Endothelial cell (in vitro differentiated cells): ENCODE data around the gene FBXW12. TPM values are rescaled to one million over a fixed set of nuclear protein-coding genes. Genes with fewer than 3 reads are reported as not detected.

Source experiments
- DNase-seq: peaks from one replicate; pipeline ENCODE4 v3.0.0; 2021; ENCODE audit warnings: low spot score
- H3K27ac Mint-ChIP-seq: one replicate; pipeline ENCODE4 v1.8.0; 2021; ENCODE audit warnings: mixed read lengths, inconsistent platforms; ENCODE audit not compliant: unreplicated experiment
- H3K27me3 Mint-ChIP-seq: one replicate; pipeline ENCODE4 v1.8.0; 2021; ENCODE audit warnings: mild to moderate bottlenecking, moderate library complexity, mixed read lengths, inconsistent platforms; ENCODE audit not compliant: unreplicated experiment
- H3K36me3 Mint-ChIP-seq: one replicate; pipeline ENCODE4 v1.8.0; 2021; ENCODE audit warnings: mild to moderate bottlenecking, low read depth, mixed read lengths, inconsistent platforms; ENCODE audit not compliant: unreplicated experiment
- H3K4me1 Mint-ChIP-seq: one replicate; pipeline ENCODE4 v1.8.0; 2021; ENCODE audit warnings: mild to moderate bottlenecking, mixed read lengths, inconsistent platforms; ENCODE audit not compliant: unreplicated experiment
- H3K4me3 Mint-ChIP-seq: one replicate; pipeline ENCODE4 v1.8.0; 2021; ENCODE audit warnings: mild to moderate bottlenecking, mixed read lengths, inconsistent platforms; ENCODE audit not compliant: unreplicated experiment
- H3K9me3 Mint-ChIP-seq: one replicate; pipeline ENCODE4 v1.8.0; 2021; ENCODE audit warnings: mixed read lengths, inconsistent platforms; ENCODE audit not compliant: unreplicated experiment
- CTCF ChIP-seq: fragments of 200-600 bp; sonication (generic); IDR thresholded peaks from one replicate; pipeline ENCODE4 v1.5.0; 2021; ENCODE audit warnings: antibody characterized with exemption; ENCODE audit not compliant: unreplicated experiment
- total RNA-seq: library from RNA; stranded (reverse); fragmentation: NEBNext Ultra II Directional; extraction: Animal tissue kit (Norgen Biotek cat#: 25700); gene quantifications from one replicate; pipeline ENCODE4 v1.2.1, GENCODE V29; 2021; ENCODE audit not compliant: unreplicated experiment

The FBXW12 gene
- total RNA-seq, 1 donor from 2014 or later, result not detected

GRCh38 chr3:48352546-48352945, 19.5 kb upstream of the FBXW12 start:
- no peak for TF ChIP-seq CTCF
- peaks cover 8% of the 10 kb centered on the region for H3K36me3 Mint-ChIP-seq
- peaks cover 6% of the 10 kb centered on the region for H3K27me3 Mint-ChIP-seq
- no peaks in the 10 kb centered on the region for H3K4me1 Mint-ChIP-seq
- DNase-seq, result no peak
- no peaks in the 10 kb centered on the region for H3K9me3 Mint-ChIP-seq
- no peak overlapping the region for H3K27ac Mint-ChIP-seq
- no peak overlapping the region for H3K4me3 Mint-ChIP-seq

- no peak for DNase-seq
- Mint-ChIP-seq H3K4me3 (no peak overlapping the region), H3K4me1 (peaks cover 1% of the 10 kb centered on the region), H3K27me3 (peaks cover 6% of the 10 kb centered on the region), H3K9me3 (no peaks in the 10 kb centered on the region), H3K36me3 (peaks cover 13% of the 10 kb centered on the region), H3K27ac (no peak overlapping the region)
- no peak for TF ChIP-seq CTCF
Measured at GRCh38 chr3:48353987-48354386, 18.0 kb upstream of the FBXW12 start.

GRCh38 chr3:48356419-48356818, 15.6 kb upstream of the FBXW12 start:
- no peak for TF ChIP-seq CTCF
- H3K27me3 Mint-ChIP-seq, result peaks cover 6% of the 10 kb centered on the region
- no peak for DNase-seq
- H3K36me3 Mint-ChIP-seq, result peaks cover 13% of the 10 kb centered on the region
- no peak overlapping the region for H3K27ac Mint-ChIP-seq
- H3K4me3 Mint-ChIP-seq, result no peak overlapping the region
- peaks cover 9% of the 10 kb centered on the region for H3K4me1 Mint-ChIP-seq
- H3K9me3 Mint-ChIP-seq, result no peaks in the 10 kb centered on the region

GRCh38 chr3:48361928-48362327, 10.1 kb upstream of the FBXW12 start:
- peaks cover 5% of the 10 kb centered on the region for H3K36me3 Mint-ChIP-seq
- H3K4me1 Mint-ChIP-seq, result peaks cover 9% of the 10 kb centered on the region
- DNase-seq, result no peak
- TF ChIP-seq CTCF, result no peak
- no peak overlapping the region for H3K4me3 Mint-ChIP-seq
- H3K9me3 Mint-ChIP-seq, result no peaks in the 10 kb centered on the region
- H3K27me3 Mint-ChIP-seq, result no peaks in the 10 kb centered on the region
- no peak overlapping the region for H3K27ac Mint-ChIP-seq

GRCh38 chr3:48364840-48365239, 7.2 kb upstream of the FBXW12 start:
- no peak overlapping the region for H3K27ac Mint-ChIP-seq
- TF ChIP-seq CTCF, result no peak
- no peaks in the 10 kb centered on the region for H3K27me3 Mint-ChIP-seq
- H3K9me3 Mint-ChIP-seq, result no peaks in the 10 kb centered on the region
- peaks cover 3% of the 10 kb centered on the region for H3K4me1 Mint-ChIP-seq
- no peak overlapping the region for H3K4me3 Mint-ChIP-seq
- no peak for DNase-seq
- H3K36me3 Mint-ChIP-seq, result no peaks in the 10 kb centered on the region
